ENCODE results near the gene TARDBP.

Gene TARDBP

DNA sequence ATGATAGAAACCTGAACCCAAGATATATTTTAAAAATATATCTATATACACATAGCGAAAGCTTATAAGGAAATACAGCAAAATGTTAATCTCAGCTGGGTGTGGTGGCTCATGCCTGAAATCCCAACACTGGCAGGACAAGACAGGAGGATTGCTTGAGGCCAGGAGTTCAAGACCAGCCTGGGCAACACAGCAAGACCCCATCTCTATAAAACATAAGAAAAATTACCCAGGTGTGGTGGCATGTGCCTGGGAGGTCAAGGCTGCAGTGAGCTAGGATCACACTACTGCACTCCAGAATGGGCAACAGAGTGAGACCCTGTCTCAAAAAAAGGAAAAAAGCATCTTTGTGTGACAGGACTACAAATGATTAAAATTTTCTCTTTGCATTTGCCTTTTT is 53.3 kb downstream of the TARDBP start:
- no peak for DNase-seq (ENCODE audit: low read depth)
- TF ChIP-seq, protein P1, sequence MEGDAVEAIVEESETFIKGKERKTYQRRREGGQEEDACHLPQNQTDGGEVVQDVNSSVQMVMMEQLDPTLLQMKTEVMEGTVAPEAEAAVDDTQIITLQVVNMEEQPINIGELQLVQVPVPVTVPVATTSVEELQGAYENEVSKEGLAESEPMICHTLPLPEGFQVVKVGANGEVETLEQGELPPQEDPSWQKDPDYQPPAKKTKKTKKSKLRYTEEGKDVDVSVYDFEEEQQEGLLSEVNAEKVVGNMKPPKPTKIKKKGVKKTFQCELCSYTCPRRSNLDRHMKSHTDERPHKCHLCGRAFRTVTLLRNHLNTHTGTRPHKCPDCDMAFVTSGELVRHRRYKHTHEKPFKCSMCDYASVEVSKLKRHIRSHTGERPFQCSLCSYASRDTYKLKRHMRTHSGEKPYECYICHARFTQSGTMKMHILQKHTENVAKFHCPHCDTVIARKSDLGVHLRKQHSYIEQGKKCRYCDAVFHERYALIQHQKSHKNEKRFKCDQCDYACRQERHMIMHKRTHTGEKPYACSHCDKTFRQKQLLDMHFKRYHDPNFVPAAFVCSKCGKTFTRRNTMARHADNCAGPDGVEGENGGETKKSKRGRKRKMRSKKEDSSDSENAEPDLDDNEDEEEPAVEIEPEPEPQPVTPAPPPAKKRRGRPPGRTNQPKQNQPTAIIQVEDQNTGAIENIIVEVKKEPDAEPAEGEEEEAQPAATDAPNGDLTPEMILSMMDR (IDR thresholded peaks at IDR 0.05; ENCODE audit: control insufficient read depth, insufficient read depth, low read depth, low read length, missing control alignments), result no peak
- H3K4me3 ChIP-seq (ENCODE audit: control insufficient read depth, low read depth, low read length), result no peak overlapping the region

DNA sequence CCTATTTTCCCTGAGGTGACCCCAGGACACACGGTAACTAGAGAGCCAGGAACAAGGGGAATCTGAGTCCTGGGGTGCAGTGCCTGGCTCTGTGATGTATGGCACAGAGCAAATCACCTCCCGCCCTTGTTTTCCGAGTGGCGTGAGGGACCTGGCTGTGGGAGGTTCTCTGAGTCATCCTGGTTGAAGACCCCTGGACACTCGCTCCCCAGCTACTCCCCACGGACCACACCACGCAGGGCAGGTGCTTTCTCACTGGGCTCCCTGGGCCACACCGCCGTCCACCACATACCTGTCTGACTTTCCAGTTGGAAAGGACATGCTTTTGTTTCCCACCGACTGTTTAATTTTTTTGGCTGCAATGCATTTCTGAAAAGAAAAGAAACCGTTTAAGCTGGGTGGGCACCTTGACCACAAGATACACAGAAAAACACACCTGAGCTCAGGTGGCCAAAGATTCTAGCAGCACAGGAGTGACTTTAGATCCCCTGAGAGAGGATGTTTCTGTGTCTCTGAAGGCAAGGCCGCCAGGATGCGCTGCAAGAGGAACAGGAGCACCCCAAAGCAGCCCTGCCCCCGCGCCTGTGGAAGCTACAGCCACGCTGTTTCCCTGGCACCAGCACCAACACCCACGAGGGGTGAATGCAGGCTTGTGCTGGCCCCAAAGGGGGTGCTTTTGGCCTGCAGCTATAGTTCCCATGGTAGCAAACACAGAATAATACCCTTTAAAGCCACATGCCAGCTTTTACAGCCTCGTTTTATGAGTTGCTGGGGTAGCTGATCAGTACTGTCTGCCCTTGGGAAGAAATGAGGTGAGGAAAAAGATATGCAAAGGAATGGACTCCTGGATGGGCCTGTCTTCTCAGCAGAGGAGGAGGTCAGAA is 55.5 kb downstream of the TARDBP start:
- DNase-seq (ENCODE audit: low read depth), result no peak
- TF ChIP-seq, protein P1 (IDR thresholded peaks at IDR 0.05; ENCODE audit: control insufficient read depth, insufficient read depth, low read depth, low read length, missing control alignments), result no peak
- H3K4me3 ChIP-seq (ENCODE audit: control insufficient read depth, low read depth, low read length), result no peak overlapping the region

DNA sequence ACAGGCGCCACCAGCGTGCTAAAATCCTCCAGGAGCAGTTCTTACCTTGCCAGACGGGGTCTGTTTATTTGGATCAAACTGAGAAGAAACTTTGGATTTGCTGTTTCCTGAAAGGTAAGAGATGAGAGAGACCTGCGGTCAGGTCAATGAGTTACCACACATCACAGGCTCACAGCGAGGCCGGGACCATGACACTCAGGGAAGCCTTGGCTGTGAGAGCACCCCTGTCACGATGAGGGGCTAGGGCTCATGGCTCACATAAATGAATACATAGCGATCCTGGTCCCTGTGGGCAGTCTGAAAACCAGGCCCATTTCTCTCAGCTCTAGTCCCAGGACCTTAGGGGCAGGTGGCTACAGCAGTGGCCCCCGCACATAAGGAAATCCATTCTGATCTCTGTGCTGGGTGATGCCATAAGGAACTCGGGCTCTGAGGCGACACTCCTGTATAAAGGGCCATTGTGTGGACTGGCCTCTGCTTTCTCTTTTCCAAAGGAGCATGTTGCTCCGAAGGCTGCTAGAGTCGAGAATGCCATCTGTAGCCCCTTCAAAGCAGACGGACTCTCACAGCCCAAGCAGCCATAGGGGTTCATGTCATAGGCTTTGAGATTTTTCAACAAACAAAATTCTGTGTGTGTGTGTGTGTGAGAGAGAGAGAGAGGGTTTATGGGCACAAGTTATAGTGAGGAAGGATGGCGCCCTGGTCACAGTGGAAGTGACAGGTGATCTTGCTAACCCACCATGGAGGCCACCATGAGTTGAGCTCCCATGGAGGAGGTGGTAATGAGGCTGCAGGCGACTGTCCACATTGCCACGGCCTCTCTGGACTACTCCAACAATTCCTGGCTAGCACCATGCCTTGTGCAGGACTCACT is 56.4 kb downstream of the TARDBP start:
- DNase-seq (ENCODE audit: low read depth), result no peak
- H3K4me3 ChIP-seq (ENCODE audit: control insufficient read depth, low read depth, low read length), result no peak overlapping the region
- TF ChIP-seq, protein P1 (IDR thresholded peaks at IDR 0.05; ENCODE audit: control insufficient read depth, insufficient read depth, low read depth, low read length, missing control alignments), result no peak

DNA sequence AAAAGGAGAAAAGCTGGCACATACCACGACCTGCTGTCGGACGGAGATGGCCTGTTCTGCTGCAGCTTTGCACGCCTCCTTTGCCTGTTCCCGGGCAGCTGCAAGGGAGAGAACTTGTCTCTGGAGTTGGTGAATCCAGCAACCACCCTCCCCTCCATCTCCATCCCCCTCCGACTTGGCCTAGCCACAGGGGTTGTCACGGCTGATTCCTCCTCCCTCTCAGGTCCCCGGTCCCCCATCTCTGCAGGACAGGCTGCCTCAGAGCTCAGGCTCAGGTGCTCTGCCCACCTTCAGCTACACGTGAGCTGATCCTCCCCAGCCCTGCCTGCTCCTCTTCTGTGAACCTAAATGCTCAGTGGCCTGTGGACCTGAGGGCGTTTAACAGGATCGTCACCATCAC is 58.4 kb downstream of the TARDBP start:
- no peak for DNase-seq (ENCODE audit: low read depth)
- TF ChIP-seq, protein P1 (IDR thresholded peaks at IDR 0.05; ENCODE audit: control insufficient read depth, insufficient read depth, low read depth, low read length, missing control alignments), result no peak
- no peak overlapping the region for H3K4me3 ChIP-seq (ENCODE audit: control insufficient read depth, low read depth, low read length)

DNA sequence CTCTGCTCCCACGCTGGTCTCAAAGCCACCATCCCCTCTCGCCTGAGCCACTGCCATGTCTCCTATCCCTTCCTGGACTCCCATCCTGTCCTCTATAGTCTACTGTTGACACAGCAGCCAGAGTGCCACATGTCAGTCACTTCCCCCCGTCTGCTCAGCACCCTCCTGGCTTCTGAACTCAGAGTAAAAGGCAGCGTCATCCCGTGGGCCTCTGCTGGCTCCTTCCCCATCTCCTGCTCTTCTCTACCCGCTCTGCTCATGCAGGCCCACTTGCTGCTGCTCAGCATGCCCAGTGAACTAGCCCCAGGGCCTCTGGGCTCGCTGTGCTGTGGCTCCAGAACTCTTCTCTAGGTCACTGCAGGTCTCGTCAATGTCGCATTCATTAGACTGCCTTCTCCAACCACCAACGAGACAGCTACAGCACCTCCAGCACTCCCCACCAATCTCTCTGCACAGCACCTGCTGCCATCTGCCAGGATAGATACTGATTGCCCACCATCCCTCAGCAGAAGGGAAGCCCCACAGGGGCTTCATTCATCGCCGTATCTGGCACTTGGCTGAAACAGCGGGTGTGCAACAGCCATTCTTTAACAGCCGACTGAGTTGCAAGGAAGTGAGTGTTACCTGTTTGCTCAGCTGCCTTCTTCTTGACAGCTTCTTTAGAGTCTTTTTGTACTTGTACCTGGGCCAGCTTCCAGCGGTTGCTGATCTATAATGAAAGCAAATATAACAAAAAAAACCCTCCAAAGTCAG is 59.2 kb downstream of the TARDBP start:
- TF ChIP-seq, protein P1 (IDR thresholded peaks at IDR 0.05; ENCODE audit: control insufficient read depth, insufficient read depth, low read depth, low read length, missing control alignments), result no peak
- H3K4me3 ChIP-seq (ENCODE audit: control insufficient read depth, low read depth, low read length), result no peak overlapping the region
- no peak for DNase-seq (ENCODE audit: low read depth)
